GM13977 (cell line): ENCODE measurements around the gene PREB.
"Not testable (repeated sequence)": the region's sequence is repeated elsewhere in the genome, so short reads cannot be mapped to it uniquely, and the experiment has no call there.

Source experiments
- DNase-seq: peaks from one replicate; pipeline ENCODE4 v3.0.0; 2012; ENCODE audit warnings: low spot score
- CTCF ChIP-seq: IDR thresholded peaks from 2 replicates; pipeline ENCODE4 v1.5.1; 2012; ENCODE audit warnings: mild to moderate bottlenecking, control low read depth; ENCODE audit not compliant: insufficient read depth; ENCODE audit errors: extremely low read depth, missing control alignments
- in situ Hi-C: fragments of 300-500 bp; cut with MboI; formaldehyde crosslinking; loops from one replicate; pipeline ENCODE4 v1.12.0; 2022; ENCODE audit warnings: low sequenced_read_pairs, low pct_unique_long_range_greater_than_20kb, mixed read lengths, inconsistent platforms; ENCODE audit not compliant: unreplicated experiment

The PREB gene

GRCh38 chr2:27117995-27118524 is 16.4 kb downstream of the PREB start:
- DNase-seq, result no peak
- TF ChIP-seq CTCF, result no peak
- in situ Hi-C loops, result no loop called here

GRCh38 chr2:27115519-27115918 is 18.9 kb downstream of the PREB start:
- in situ Hi-C loops, result no loop called here
- DNase-seq, result no peak
- no peak for TF ChIP-seq CTCF

- in situ Hi-C loops, DNase-seq: not testable (repeated sequence)
These were observed 22.9 kb downstream of the PREB start for GRCh38 chr2:27111392-27112078.

- in situ Hi-C loops, result not testable (repeated sequence)
These were observed 23.7 kb downstream of the PREB start for GRCh38 chr2:27110603-27111352.

GRCh38 chr2:27109083-27109482 is 25.4 kb downstream of the PREB start:
- in situ Hi-C loops, result loop anchor here (10.0 kb wide), 1 partner anchor 176 kb away; the partner anchor contains the start of gene TRIM54
- no peak for DNase-seq
- TF ChIP-seq CTCF, result no peak

More at GRCh38 chr2:27110603-27111352, 23.7 kb downstream of the PREB start:
- not testable (repeated sequence) for DNase-seq

- no peak for TF ChIP-seq CTCF
- DNase-seq, result no peak
- in situ Hi-C loops, result loop anchor here (10.0 kb wide), 1 partner anchor 177 kb away; the partner anchor contains the start of gene TRIM54
These were observed 26.2 kb downstream of the PREB start for GRCh38 chr2:27108221-27108620.

GRCh38 chr2:27105981-27106380 is 28.5 kb downstream of the PREB start:
- in situ Hi-C loops, result loop anchor here (10.0 kb wide), 1 partner anchor 179 kb away; the partner anchor contains the start of gene TRIM54
- TF ChIP-seq CTCF, result no peak
- DNase-seq, result no peak
